Stimulated activated CD4-positive, alpha-beta T cell treated with anti-CD3 and anti-CD28 coated beads, Interleukin-2, amount 100 ng/mL, for 4 hours (primary cell): ENCODE data around the gene FSHR.

Experiments used
- DNase-seq: peaks from one replicate; pipeline ENCODE4 v3.0.0-alpha.2; 2020; ENCODE audit warnings: low read depth

The FSHR gene

GRCh38 chr2:48954311-48954710 lies 200.0 kb downstream of the FSHR start:
- DNase-seq: no peak

GRCh38 chr2:48952614-48953013 lies 201.7 kb downstream of the FSHR start:
- no peak for DNase-seq

- no peak for DNase-seq
Observed at GRCh38 chr2:48952143-48952542, 202.2 kb downstream of the FSHR start.

GRCh38 chr2:48948400-48949125 lies 205.8 kb downstream of the FSHR start:
- DNase-seq: no peak

- DNase-seq: peak; percentile 4
Observed at GRCh38 chr2:48946449-48947048, 207.8 kb downstream of the FSHR start.

GRCh38 chr2:48944956-48945355 lies 209.4 kb downstream of the FSHR start:
- no peak for DNase-seq

- DNase-seq: no peak
Observed at GRCh38 chr2:48943436-48943835, 210.9 kb downstream of the FSHR start.

GRCh38 chr2:48941908-48942307 lies 212.4 kb downstream of the FSHR start:
- DNase-seq: no peak

- DNase-seq: no peak
Observed at GRCh38 chr2:48941456-48941855, 212.9 kb downstream of the FSHR start.

GRCh38 chr2:48940606-48941005 lies 213.7 kb downstream of the FSHR start:
- no peak for DNase-seq

GRCh38 chr2:48939232-48939631 lies 215.1 kb downstream of the FSHR start:
- DNase-seq: no peak

GRCh38 chr2:48938231-48938630 lies 216.1 kb downstream of the FSHR start:
- no peak for DNase-seq

GRCh38 chr2:48934807-48935206 lies 219.5 kb downstream of the FSHR start:
- no peak for DNase-seq

GRCh38 chr2:48933828-48934497 lies 220.4 kb downstream of the FSHR start:
- DNase-seq: no peak

- DNase-seq: no peak
Observed at GRCh38 chr2:48932667-48933066, 221.6 kb downstream of the FSHR start.

- no peak for DNase-seq
Observed at GRCh38 chr2:48929571-48930301, 224.6 kb downstream of the FSHR start.

GRCh38 chr2:48927355-48927754 lies 227.0 kb downstream of the FSHR start:
- no peak for DNase-seq

GRCh38 chr2:48915884-48916283 lies 238.4 kb downstream of the FSHR start:
- DNase-seq: no peak

GRCh38 chr2:48915227-48915626 lies 239.1 kb downstream of the FSHR start:
- no peak for DNase-seq

- no peak for DNase-seq
Observed at GRCh38 chr2:48914477-48915089, 239.7 kb downstream of the FSHR start.
